Middle frontal gyrus (tissue), 1 donor: ENCODE results near the gene CEBPA.

ENCODE experiments used
- DNase-seq: peaks from one replicate; pipeline ENCODE4 v3.0.0-alpha.2; 2015; ENCODE audit warnings: low spot score; ENCODE audit errors: extremely low spot score

The CEBPA gene

GRCh38 chr19:33252418-33252962 is 49.8 kb downstream of the CEBPA start:
- DNase-seq = no peak

- no peak for DNase-seq
Observed at GRCh38 chr19:33251526-33252090, 50.7 kb downstream of the CEBPA start.

- no peak for DNase-seq
Observed at GRCh38 chr19:33251076-33251475, 51.3 kb downstream of the CEBPA start.

GRCh38 chr19:33250500-33250899 is 51.8 kb downstream of the CEBPA start:
- DNase-seq = no peak
